Measurements from ENCODE around the gene FBLN7.
"Not testable (repeated sequence)": the region's sequence is repeated elsewhere in the genome, so short reads cannot be mapped to it uniquely, and the experiment has no call there.

FBLN7 gene

DNA sequence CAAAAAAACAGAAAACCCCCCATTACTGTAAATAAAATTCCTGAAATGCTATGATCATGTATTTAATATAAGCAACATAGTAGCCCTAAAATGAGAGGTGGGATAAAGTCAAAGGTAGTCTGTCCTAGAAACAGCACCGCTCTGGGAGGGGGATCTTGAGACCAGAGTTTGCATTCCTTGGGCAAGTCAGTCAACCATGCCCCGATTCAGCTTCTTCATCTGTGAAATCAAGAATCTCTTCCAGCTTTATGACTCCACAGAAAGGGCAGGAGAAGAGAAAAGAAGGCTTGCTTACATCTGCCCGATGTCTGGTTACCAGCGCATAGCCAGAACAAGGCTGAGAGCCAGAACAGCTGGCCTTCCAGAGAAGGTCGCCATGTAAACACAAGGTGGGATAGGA lies 2.1 kb upstream of the FBLN7 start:
- H3K4me1 Mint-ChIP-seq, result peaks cover 8% of the 10 kb centered on the region
- ATAC-seq, result no peak
- no peak overlapping the region for H3K4me3 Mint-ChIP-seq
- H3K27me3 Mint-ChIP-seq, result peaks cover 39% of the 10 kb centered on the region
- H3K27ac Mint-ChIP-seq, result no peak overlapping the region
- peaks cover 7% of the 10 kb centered on the region for H3K9me3 Mint-ChIP-seq
- H3K36me3 Mint-ChIP-seq, result peaks cover 12% of the 10 kb centered on the region

GRCh38 chr2:112137516-112138158 lies 548 bp upstream of the FBLN7 start:
- Mint-ChIP-seq H3K36me3 (peaks cover 10% of the 10 kb centered on the region), H3K4me3 (peak overlapping the region; percentile 66), H3K27ac (no peak overlapping the region), H3K9me3 (peaks cover 2% of the 10 kb centered on the region), H3K4me1 (peaks cover 8% of the 10 kb centered on the region), H3K27me3 (peaks cover 43% of the 10 kb centered on the region)
- ATAC-seq, result peak; percentile 53

GRCh38 chr2:112139033-112139614 lies 939 bp downstream of the FBLN7 start:
- peaks cover 43% of the 10 kb centered on the region for H3K27me3 Mint-ChIP-seq
- H3K27ac Mint-ChIP-seq, H3K4me1 Mint-ChIP-seq, H3K36me3 Mint-ChIP-seq, ATAC-seq, H3K9me3 Mint-ChIP-seq, H3K4me3 Mint-ChIP-seq: not testable (repeated sequence)

DNA sequence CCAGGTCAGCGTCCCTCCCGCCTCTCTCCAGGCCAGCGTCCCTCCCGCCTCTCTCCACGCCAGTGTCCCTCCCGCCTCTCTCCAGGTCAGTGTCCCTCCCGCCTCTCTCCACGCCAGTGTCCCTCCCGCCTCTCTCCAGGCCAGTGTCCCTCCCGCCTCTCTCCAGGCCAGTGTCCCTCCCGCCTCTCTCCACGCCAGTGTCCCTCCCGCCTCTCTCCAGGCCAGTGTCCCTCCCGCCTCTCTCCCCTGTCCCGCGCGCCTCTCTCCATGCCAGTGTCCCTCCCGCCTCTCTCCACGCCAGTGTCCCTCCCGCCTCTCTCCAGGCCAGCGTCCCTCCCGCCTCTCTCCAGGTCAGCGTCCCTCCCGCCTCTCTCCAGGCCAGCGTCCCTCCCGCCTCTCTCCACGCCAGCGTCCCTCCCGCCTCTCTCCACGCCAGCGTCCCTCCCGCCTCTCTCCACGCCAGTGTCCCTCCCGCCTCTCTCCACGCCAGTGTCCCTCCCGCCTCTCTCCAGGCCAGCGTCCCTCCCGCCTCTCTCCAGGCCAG lies 1.5 kb downstream of the FBLN7 start:
- H3K27ac Mint-ChIP-seq, H3K9me3 Mint-ChIP-seq, H3K4me3 Mint-ChIP-seq, H3K4me1 Mint-ChIP-seq, ATAC-seq, H3K36me3 Mint-ChIP-seq: not testable (repeated sequence)
- H3K27me3 Mint-ChIP-seq, result peaks cover 43% of the 10 kb centered on the region

DNA sequence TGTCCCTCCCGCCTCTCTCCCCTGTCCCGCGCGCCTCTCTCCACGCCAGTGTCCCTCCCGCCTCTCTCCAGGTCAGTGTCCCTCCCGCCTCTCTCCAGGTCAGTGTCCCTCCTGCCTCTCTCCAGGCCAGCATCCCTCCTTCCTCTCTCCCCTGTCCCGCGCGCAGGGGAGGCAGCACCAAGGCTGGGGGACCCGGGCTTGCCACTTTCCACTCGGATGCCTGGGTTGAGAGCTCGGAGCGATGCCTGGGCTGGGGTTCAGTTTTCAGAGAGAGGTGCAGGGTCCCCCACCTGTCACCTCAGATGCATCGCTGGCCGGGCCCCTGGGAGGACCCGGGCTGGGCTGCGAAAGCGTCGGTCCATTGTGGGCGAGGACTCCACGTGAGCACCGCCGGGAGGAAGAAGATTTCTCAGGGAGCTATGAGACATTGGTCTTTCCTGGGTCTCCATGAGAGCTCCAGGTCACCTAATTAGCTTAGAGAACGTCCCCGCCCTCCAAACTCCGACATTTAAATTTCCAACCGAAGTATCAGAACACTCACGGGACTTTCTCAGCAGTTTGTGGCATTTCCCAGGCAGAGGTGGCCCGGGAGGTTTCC lies 2.1 kb downstream of the FBLN7 start:
- H3K4me1 Mint-ChIP-seq, result peaks cover 8% of the 10 kb centered on the region
- no peak for ATAC-seq
- H3K4me3 Mint-ChIP-seq, result peak overlapping the region; percentile 42
- peaks cover 6% of the 10 kb centered on the region for H3K36me3 Mint-ChIP-seq
- H3K9me3 Mint-ChIP-seq, result no peaks in the 10 kb centered on the region
- peaks cover 43% of the 10 kb centered on the region for H3K27me3 Mint-ChIP-seq
- H3K27ac Mint-ChIP-seq, result no peak overlapping the region

DNA sequence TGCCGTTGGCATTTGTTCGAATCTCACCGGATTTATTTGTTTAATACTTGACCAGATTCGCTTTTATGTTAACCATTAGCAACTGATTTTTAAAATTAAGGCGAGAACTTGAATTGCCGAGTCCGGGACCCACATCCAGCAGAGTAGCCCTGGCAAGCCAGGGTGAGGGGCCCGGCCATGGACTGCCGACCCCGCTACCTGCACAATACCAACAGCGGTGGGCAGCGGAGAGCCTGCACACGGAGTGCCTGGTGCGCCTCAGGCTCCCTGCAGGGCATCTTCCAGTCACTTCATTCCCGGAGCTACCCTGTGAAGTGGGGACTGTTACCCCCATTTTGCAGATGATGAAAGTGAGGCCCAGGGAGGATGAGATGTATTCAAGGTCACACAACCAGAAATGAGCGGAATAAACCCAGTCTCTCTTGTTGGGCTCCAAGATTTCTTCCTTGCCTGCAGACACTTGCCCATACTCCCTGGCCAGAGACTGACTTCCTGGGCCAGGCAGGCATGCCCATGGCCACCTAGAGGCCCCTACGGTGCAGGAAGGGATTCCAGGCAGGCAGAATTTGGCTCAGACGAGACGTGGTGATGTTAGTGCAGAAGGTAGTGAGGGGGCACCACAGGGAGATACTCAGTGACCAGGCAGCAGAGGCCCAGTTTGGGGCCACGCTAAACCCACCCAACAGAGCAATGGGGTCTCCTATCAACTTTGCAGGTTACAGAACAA lies 2.9 kb downstream of the FBLN7 start:
- peaks cover 8% of the 10 kb centered on the region for H3K4me1 Mint-ChIP-seq
- peaks cover 6% of the 10 kb centered on the region for H3K36me3 Mint-ChIP-seq
- H3K9me3 Mint-ChIP-seq, result no peaks in the 10 kb centered on the region
- no peak overlapping the region for H3K4me3 Mint-ChIP-seq
- no peak overlapping the region for H3K27ac Mint-ChIP-seq
- no peak for ATAC-seq
- H3K27me3 Mint-ChIP-seq, result peaks cover 35% of the 10 kb centered on the region

- H3K9me3 Mint-ChIP-seq, result no peaks in the 10 kb centered on the region
- peaks cover under 1% of the 10 kb centered on the region for H3K36me3 Mint-ChIP-seq
- no peak overlapping the region for H3K4me3 Mint-ChIP-seq
- peaks cover 30% of the 10 kb centered on the region for H3K27me3 Mint-ChIP-seq
- H3K4me1 Mint-ChIP-seq, result peaks cover 8% of the 10 kb centered on the region
- no peak overlapping the region for H3K27ac Mint-ChIP-seq
- ATAC-seq, result no peak
These were observed 3.4 kb downstream of the FBLN7 start for GRCh38 chr2:112141626-112142007.

DNA sequence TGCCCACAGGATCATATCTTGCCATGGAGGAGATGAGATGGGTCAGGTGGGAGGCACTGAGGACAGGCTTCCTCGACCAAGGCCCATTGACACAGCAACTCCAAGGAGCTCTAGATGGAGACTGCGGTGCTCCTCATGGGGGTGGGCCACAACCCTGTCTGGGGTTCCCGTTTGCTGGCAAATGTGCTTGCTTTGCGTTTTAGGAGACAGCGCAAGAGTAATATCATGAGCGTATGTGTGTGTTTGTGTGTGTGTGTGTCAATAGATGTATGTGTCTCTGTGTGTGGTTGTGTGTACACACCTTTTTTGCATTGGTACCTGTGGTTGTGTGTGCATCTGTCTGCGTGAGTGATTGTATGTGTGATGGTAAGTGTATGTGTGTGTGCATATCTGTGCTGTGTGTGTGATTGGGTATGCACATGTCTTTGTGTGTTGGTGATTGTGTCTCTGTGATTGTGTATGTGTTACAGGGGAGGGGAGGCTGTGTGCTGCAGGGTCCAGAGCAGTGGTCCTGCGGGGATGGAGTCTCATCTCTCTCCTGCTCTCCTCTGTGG lies 4.4 kb downstream of the FBLN7 start:
- no peak overlapping the region for H3K27ac Mint-ChIP-seq
- no peaks in the 10 kb centered on the region for H3K9me3 Mint-ChIP-seq
- peak; percentile 27 for ATAC-seq
- H3K36me3 Mint-ChIP-seq, result no peaks in the 10 kb centered on the region
- peaks cover 20% of the 10 kb centered on the region for H3K27me3 Mint-ChIP-seq
- H3K4me1 Mint-ChIP-seq, result peaks cover 4% of the 10 kb centered on the region
- H3K4me3 Mint-ChIP-seq, result no peak overlapping the region

GRCh38 chr2:112143150-112143549 lies 5.0 kb downstream of the FBLN7 start:
- no peak for ATAC-seq
- Mint-ChIP-seq H3K9me3 (no peaks in the 10 kb centered on the region), H3K4me3 (no peak overlapping the region), H3K27me3 (peaks cover 22% of the 10 kb centered on the region), H3K27ac (no peak overlapping the region), H3K36me3 (no peaks in the 10 kb centered on the region), H3K4me1 (no peaks in the 10 kb centered on the region)

- Mint-ChIP-seq H3K36me3 (no peaks in the 10 kb centered on the region), H3K27ac (no peak overlapping the region), H3K27me3 (peaks cover 23% of the 10 kb centered on the region), H3K4me3 (no peak overlapping the region), H3K4me1 (no peaks in the 10 kb centered on the region), H3K9me3 (no peaks in the 10 kb centered on the region)
- no peak for ATAC-seq
These were observed 6.8 kb downstream of the FBLN7 start for GRCh38 chr2:112144966-112145365.

DNA sequence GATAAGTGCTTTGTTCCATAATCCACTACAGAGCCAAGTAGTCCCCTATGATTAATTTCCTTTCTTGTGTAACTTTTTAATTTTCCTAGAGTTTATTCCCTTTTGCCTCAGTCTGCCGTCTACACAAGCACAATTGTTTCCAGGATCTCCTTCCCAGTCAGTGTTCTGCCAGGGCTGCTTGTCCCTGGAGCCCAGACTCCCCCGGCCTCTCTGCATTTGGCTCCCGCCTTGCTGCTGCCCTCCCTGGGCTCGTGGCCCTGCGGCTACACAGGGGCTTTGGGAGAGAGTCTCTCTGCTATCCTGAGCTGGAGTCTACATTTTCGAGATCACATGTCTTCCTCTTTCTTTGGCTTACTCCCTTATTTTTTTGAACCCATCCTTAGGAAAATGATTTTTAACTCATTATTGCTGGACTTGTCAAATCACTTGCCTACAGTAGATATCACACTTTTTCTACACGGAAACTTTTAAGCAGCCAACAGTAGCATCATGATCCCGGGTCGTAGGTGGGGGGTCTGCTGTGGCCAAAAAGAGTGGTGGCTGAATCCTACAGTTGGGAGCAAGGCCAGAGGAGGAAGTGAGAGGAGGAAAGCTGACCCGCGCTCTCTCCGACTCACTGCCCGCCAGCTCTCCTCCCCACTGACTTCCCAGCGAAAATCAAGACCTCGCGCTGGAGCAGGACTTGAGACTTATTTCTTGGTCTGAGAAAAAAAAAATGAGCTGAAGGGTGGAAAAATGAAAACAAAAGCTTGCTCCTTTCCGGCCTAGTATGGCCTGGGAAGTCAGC lies 9.4 kb downstream of the FBLN7 start:
- Mint-ChIP-seq H3K27me3 (peaks cover 8% of the 10 kb centered on the region), H3K27ac (peak overlapping the region; percentile 11), H3K4me1 (no peaks in the 10 kb centered on the region), H3K4me3 (no peak overlapping the region), H3K9me3 (no peaks in the 10 kb centered on the region), H3K36me3 (no peaks in the 10 kb centered on the region)
- no peak for ATAC-seq

- no peak for ATAC-seq
- Mint-ChIP-seq H3K27ac (peak overlapping the region; percentile 39), H3K36me3 (no peaks in the 10 kb centered on the region), H3K4me1 (peaks cover 6% of the 10 kb centered on the region), H3K9me3 (no peaks in the 10 kb centered on the region), H3K4me3 (no peak overlapping the region), H3K27me3 (peaks cover 8% of the 10 kb centered on the region)
These were observed 10.3 kb downstream of the FBLN7 start for GRCh38 chr2:112148477-112148876.

- no peaks in the 10 kb centered on the region for H3K36me3 Mint-ChIP-seq
- no peak overlapping the region for H3K4me3 Mint-ChIP-seq
These were observed 11.0 kb downstream of the FBLN7 start for GRCh38 chr2:112149194-112149593.

DNA sequence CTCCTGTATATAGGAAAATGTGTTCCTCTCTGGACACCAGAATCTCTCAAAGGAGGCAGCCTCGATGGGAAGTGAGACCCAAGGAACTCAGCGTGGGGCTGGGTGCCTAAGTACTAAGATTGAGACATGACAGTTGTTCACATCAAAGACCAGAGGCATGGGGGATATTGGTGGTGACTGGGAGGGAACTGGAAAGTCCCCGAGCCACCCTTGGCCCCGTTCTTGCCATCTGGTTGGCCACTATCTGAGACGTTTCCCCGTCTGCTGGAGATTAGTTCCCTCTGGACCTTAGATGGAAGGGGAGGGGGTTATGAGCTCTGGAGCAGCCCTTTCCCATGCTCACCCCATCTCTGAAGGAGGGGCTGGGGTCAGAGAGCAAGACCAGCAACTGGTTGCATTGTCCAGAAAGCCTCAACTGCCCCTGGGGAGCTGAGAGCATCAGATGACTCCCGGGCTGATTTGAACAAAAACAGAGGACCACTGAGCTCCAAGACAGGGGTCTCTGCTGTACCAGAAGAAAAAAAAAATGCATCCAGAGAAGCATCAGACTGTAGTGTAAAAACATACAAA lies 11.8 kb downstream of the FBLN7 start:
- H3K27ac Mint-ChIP-seq, result no peak overlapping the region
- H3K9me3 Mint-ChIP-seq, result no peaks in the 10 kb centered on the region
- ATAC-seq, result no peak
- H3K36me3 Mint-ChIP-seq, result no peaks in the 10 kb centered on the region
- H3K27me3 Mint-ChIP-seq, result peaks cover 8% of the 10 kb centered on the region
- no peak overlapping the region for H3K4me3 Mint-ChIP-seq
- H3K4me1 Mint-ChIP-seq, result peaks cover 17% of the 10 kb centered on the region

More at GRCh38 chr2:112149194-112149593, 11.0 kb downstream of the FBLN7 start:
- no peaks in the 10 kb centered on the region for H3K9me3 Mint-ChIP-seq
- peak overlapping the region; percentile 39 for H3K27ac Mint-ChIP-seq
- peaks cover 10% of the 10 kb centered on the region for H3K4me1 Mint-ChIP-seq
- ATAC-seq, result no peak
- peaks cover 8% of the 10 kb centered on the region for H3K27me3 Mint-ChIP-seq

Data from stimulated activated memory B cell treated with anti-CD40 and anti-IgM and Interleukin-4, amounts not matched to agents 10 μg/mL and 1 μg/mL and 100 μg/mL, for 72 hours (primary cell).